ENCODE measurements around the gene ADAMTS14. TPM values are rescaled to one million over a fixed set of nuclear protein-coding genes. Genes with fewer than 3 reads are reported as not detected.

ADAMTS14 gene
- polyA plus RNA-seq, 1 donor (not counting 4 experiments of a cell fraction or from before 2014, with no cell fraction given) = 0.09 TPM

GRCh38 chr10:70704211-70704610 lies 31.9 kb downstream of the ADAMTS14 start:
- Histone ChIP-seq H4K20me1 (ENCODE audit: control insufficient read depth, extremely low read depth, insufficient read depth, low read length) (no peaks in the 10 kb centered on the region), H2AFZ (ENCODE audit: control insufficient read depth, low read length) (no peak overlapping the region), H3K9me1 (ENCODE audit: control insufficient read depth, extremely low read depth, insufficient read depth, low read length) (no peaks in the 10 kb centered on the region), H3K27me3 (ENCODE audit: control insufficient read depth, extremely low read depth, insufficient read depth, low read length) (peaks cover 12% of the 10 kb centered on the region), H3K27ac (ENCODE audit: control insufficient read depth, insufficient read depth, low read length) (no peak overlapping the region), H3K9me3 (ENCODE audit: control insufficient read depth, low read depth, low read length) (no peaks in the 10 kb centered on the region), H3K9ac (ENCODE audit: control insufficient read depth, extremely low read depth, insufficient read depth, low read length) (no peak overlapping the region), H3K4me3 (ENCODE audit: control insufficient read depth in 2 of 3, extremely low read depth in 1 of 3, insufficient read depth in 2 of 3, low read depth in 1 of 3, low read length in 3 of 3) (no peak overlapping the region), H3K36me3 (ENCODE audit: control insufficient read depth in 2 of 2, extremely low read depth in 1 of 2, insufficient read depth in 2 of 2, low read length in 2 of 2) (no peaks in the 10 kb centered on the region), H3K79me2 (ENCODE audit: control insufficient read depth, insufficient read depth, low read length) (no peaks in the 10 kb centered on the region), H3K4me1 (ENCODE audit: control insufficient read depth, extremely low read depth, insufficient read depth, low read length) (peaks cover 9% of the 10 kb centered on the region), H3K4me2 (ENCODE audit: control insufficient read depth, extremely low read depth, insufficient read depth, low read depth, low read length) (no peak overlapping the region)
- TF ChIP-seq EZH2 (IDR thresholded peaks at IDR 0.05; ENCODE audit: low read length) (no peak), CTCF (optimal IDR thresholded peaks at IDR 0.05 in 1 of 3, IDR thresholded peaks at IDR 0.05 in 1 of 3, conservative IDR thresholded peaks at IDR 0.05 in 1 of 3; ENCODE audit: extremely low read depth in 1 of 3, insufficient read depth in 2 of 3, low read length in 3 of 3) (no peak)
- DNase-seq (ENCODE audit: low read depth, low spot score) = no peak
- FAIRE-seq = no peak
- dilution Hi-C loops (cut with MboI; ENCODE audit: extremely low pct_ligation_motif_present, low sequenced_read_pairs) = no loop called here

GRCh38 chr10:70705121-70705861 lies 33.0 kb downstream of the ADAMTS14 start:
- H4K20me1 ChIP-seq (ENCODE audit: control insufficient read depth, extremely low read depth, insufficient read depth, low read length) = no peaks in the 10 kb centered on the region
- H2AFZ ChIP-seq (ENCODE audit: control insufficient read depth, low read length) = no peak overlapping the region
- H3K9ac ChIP-seq (ENCODE audit: control insufficient read depth, extremely low read depth, insufficient read depth, low read length) = no peak overlapping the region
- no peak overlapping the region for H3K27ac ChIP-seq (ENCODE audit: control insufficient read depth, insufficient read depth, low read length)
- H3K4me3 ChIP-seq (ENCODE audit: control insufficient read depth in 2 of 3, extremely low read depth in 1 of 3, insufficient read depth in 2 of 3, low read depth in 1 of 3, low read length in 3 of 3) = no peak overlapping the region
- H3K4me2 ChIP-seq (ENCODE audit: control insufficient read depth, extremely low read depth, insufficient read depth, low read depth, low read length) = no peak overlapping the region
- H3K36me3 ChIP-seq (ENCODE audit: control insufficient read depth in 2 of 2, extremely low read depth in 1 of 2, insufficient read depth in 2 of 2, low read length in 2 of 2) = no peaks in the 10 kb centered on the region
- no peaks in the 10 kb centered on the region for H3K79me2 ChIP-seq (ENCODE audit: control insufficient read depth, insufficient read depth, low read length)
- DNase-seq (ENCODE audit: low read depth, low spot score) = no peak
- peaks cover 2% of the 10 kb centered on the region for H3K4me1 ChIP-seq (ENCODE audit: control insufficient read depth, extremely low read depth, insufficient read depth, low read length)
- H3K27me3 ChIP-seq (ENCODE audit: control insufficient read depth, extremely low read depth, insufficient read depth, low read length) = peaks cover 12% of the 10 kb centered on the region
- dilution Hi-C loops (cut with MboI; ENCODE audit: extremely low pct_ligation_motif_present, low sequenced_read_pairs) = no loop called here
- no peak for TF ChIP-seq CTCF (optimal IDR thresholded peaks at IDR 0.05 in 1 of 3, IDR thresholded peaks at IDR 0.05 in 1 of 3, conservative IDR thresholded peaks at IDR 0.05 in 1 of 3; ENCODE audit: extremely low read depth in 1 of 3, insufficient read depth in 2 of 3, low read length in 3 of 3)
- no peak for TF ChIP-seq EZH2 (IDR thresholded peaks at IDR 0.05; ENCODE audit: low read length)
- FAIRE-seq = no peak
- H3K9me3 ChIP-seq (ENCODE audit: control insufficient read depth, low read depth, low read length) = no peaks in the 10 kb centered on the region
- H3K9me1 ChIP-seq (ENCODE audit: control insufficient read depth, extremely low read depth, insufficient read depth, low read length) = no peaks in the 10 kb centered on the region
